WTC11 (cell line): Measurements from ENCODE around the gene ARID3C.

Source experiments
- JUN ChIP-seq: sonication (generic); formaldehyde crosslinking; IDR thresholded peaks from 2 replicates; pipeline ENCODE4 v1.8.0; 2023; ENCODE audit warnings: mild to moderate bottlenecking, missing genetic modification reagents
- SP1 ChIP-seq: sonication (generic); formaldehyde crosslinking; conservative IDR thresholded peaks from 2 replicates; pipeline ENCODE4 v1.8.1; 2022; ENCODE audit warnings: missing genetic modification reagents
- TEAD4 ChIP-seq: sonication (generic); formaldehyde crosslinking; IDR thresholded peaks from 2 replicates; pipeline ENCODE4 v1.8.0; 2022; ENCODE audit warnings: mild to moderate bottlenecking, missing genetic modification reagents
- ZNF423 ChIP-seq: fragments of 250-450 bp; sonication (Bioruptor Pico); IDR thresholded peaks from 2 replicates; pipeline ENCODE4 v2.1.2; 2022; ENCODE audit warnings: mild to moderate bottlenecking, moderate library complexity
- TF ChIP-seq, protein P1 (sequence below): sonication (generic); formaldehyde crosslinking; IDR thresholded peaks from 2 replicates; pipeline ENCODE4 v1.8.0; 2022; ENCODE audit warnings: mild to moderate bottlenecking, missing genetic modification reagents
- TF ChIP-seq, protein P2 (sequence below): fragments of 200-600 bp; IDR thresholded peaks from 2 replicates; pipeline ENCODE4 v1.8.0; 2022; ENCODE audit warnings: antibody characterized with exemption
- TF ChIP-seq, protein P3 (sequence below): sonication (generic); formaldehyde crosslinking; IDR thresholded peaks from 2 replicates; pipeline ENCODE4 v1.8.1; 2023; ENCODE audit warnings: mild to moderate bottlenecking, missing genetic modification reagents, moderate library complexity
- TF ChIP-seq, protein P4 (sequence below): sonication (generic); formaldehyde crosslinking; IDR thresholded peaks from 2 replicates; pipeline ENCODE4 v1.8.1; 2022; ENCODE audit warnings: low read depth, missing genetic modification reagents, borderline replicate concordance
- TF ChIP-seq, protein P5 (sequence below): sonication (generic); formaldehyde crosslinking; IDR thresholded peaks from 2 replicates; pipeline ENCODE4 v1.8.0; 2022; ENCODE audit warnings: missing genetic modification reagents

DNA sequence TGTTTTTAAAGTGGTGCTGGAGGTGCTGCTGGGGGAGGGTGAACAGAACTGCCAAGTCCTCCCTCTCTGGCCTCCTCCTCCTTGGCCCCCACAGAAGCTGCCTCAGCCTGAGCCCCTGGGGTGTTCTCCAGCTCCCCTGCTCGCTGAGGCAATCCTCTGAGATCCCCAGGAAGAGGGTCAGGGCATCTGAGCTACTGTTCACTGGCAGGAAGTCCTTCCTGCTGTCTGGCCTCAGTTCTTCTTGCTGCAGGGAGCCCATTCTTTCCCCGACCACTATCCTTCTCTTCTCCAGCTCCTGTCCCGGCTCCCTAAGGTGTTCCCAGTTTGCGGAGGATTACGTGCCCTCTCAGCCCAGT is 49.1 kb downstream of the ARID3C start:
- TF ChIP-seq, protein P1, sequence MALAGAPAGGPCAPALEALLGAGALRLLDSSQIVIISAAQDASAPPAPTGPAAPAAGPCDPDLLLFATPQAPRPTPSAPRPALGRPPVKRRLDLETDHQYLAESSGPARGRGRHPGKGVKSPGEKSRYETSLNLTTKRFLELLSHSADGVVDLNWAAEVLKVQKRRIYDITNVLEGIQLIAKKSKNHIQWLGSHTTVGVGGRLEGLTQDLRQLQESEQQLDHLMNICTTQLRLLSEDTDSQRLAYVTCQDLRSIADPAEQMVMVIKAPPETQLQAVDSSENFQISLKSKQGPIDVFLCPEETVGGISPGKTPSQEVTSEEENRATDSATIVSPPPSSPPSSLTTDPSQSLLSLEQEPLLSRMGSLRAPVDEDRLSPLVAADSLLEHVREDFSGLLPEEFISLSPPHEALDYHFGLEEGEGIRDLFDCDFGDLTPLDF (CRISPR knock-in tag): no peak
- TF ChIP-seq, protein P2, sequence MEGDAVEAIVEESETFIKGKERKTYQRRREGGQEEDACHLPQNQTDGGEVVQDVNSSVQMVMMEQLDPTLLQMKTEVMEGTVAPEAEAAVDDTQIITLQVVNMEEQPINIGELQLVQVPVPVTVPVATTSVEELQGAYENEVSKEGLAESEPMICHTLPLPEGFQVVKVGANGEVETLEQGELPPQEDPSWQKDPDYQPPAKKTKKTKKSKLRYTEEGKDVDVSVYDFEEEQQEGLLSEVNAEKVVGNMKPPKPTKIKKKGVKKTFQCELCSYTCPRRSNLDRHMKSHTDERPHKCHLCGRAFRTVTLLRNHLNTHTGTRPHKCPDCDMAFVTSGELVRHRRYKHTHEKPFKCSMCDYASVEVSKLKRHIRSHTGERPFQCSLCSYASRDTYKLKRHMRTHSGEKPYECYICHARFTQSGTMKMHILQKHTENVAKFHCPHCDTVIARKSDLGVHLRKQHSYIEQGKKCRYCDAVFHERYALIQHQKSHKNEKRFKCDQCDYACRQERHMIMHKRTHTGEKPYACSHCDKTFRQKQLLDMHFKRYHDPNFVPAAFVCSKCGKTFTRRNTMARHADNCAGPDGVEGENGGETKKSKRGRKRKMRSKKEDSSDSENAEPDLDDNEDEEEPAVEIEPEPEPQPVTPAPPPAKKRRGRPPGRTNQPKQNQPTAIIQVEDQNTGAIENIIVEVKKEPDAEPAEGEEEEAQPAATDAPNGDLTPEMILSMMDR: no peak
- TF ChIP-seq, protein P3, sequence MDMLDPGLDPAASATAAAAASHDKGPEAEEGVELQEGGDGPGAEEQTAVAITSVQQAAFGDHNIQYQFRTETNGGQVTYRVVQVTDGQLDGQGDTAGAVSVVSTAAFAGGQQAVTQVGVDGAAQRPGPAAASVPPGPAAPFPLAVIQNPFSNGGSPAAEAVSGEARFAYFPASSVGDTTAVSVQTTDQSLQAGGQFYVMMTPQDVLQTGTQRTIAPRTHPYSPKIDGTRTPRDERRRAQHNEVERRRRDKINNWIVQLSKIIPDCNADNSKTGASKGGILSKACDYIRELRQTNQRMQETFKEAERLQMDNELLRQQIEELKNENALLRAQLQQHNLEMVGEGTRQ (CRISPR knock-in tag): no peak
- TF ChIP-seq SP1 (no peak), TEAD4 (CRISPR knock-in tag) (no peak), JUN (no peak), ZNF423 (CRISPR knock-in tag) (no peak)
- TF ChIP-seq, protein P4, sequence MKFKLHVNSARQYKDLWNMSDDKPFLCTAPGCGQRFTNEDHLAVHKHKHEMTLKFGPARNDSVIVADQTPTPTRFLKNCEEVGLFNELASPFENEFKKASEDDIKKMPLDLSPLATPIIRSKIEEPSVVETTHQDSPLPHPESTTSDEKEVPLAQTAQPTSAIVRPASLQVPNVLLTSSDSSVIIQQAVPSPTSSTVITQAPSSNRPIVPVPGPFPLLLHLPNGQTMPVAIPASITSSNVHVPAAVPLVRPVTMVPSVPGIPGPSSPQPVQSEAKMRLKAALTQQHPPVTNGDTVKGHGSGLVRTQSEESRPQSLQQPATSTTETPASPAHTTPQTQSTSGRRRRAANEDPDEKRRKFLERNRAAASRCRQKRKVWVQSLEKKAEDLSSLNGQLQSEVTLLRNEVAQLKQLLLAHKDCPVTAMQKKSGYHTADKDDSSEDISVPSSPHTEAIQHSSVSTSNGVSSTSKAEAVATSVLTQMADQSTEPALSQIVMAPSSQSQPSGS (CRISPR knock-in tag): no peak
- TF ChIP-seq, protein P5, sequence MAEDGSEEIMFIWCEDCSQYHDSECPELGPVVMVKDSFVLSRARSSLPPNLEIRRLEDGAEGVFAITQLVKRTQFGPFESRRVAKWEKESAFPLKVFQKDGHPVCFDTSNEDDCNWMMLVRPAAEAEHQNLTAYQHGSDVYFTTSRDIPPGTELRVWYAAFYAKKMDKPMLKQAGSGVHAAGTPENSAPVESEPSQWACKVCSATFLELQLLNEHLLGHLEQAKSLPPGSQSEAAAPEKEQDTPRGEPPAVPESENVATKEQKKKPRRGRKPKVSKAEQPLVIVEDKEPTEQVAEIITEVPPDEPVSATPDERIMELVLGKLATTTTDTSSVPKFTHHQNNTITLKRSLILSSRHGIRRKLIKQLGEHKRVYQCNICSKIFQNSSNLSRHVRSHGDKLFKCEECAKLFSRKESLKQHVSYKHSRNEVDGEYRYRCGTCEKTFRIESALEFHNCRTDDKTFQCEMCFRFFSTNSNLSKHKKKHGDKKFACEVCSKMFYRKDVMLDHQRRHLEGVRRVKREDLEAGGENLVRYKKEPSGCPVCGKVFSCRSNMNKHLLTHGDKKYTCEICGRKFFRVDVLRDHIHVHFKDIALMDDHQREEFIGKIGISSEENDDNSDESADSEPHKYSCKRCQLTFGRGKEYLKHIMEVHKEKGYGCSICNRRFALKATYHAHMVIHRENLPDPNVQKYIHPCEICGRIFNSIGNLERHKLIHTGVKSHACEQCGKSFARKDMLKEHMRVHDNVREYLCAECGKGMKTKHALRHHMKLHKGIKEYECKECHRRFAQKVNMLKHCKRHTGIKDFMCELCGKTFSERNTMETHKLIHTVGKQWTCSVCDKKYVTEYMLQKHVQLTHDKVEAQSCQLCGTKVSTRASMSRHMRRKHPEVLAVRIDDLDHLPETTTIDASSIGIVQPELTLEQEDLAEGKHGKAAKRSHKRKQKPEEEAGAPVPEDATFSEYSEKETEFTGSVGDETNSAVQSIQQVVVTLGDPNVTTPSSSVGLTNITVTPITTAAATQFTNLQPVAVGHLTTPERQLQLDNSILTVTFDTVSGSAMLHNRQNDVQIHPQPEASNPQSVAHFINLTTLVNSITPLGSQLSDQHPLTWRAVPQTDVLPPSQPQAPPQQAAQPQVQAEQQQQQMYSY: no peak
